ENCODE results near the gene SPATA6.

GRCh38 chr1:48498096-48498791 is 26.2 kb upstream of the SPATA6 start:
- TF ChIP-seq, protein P1, sequence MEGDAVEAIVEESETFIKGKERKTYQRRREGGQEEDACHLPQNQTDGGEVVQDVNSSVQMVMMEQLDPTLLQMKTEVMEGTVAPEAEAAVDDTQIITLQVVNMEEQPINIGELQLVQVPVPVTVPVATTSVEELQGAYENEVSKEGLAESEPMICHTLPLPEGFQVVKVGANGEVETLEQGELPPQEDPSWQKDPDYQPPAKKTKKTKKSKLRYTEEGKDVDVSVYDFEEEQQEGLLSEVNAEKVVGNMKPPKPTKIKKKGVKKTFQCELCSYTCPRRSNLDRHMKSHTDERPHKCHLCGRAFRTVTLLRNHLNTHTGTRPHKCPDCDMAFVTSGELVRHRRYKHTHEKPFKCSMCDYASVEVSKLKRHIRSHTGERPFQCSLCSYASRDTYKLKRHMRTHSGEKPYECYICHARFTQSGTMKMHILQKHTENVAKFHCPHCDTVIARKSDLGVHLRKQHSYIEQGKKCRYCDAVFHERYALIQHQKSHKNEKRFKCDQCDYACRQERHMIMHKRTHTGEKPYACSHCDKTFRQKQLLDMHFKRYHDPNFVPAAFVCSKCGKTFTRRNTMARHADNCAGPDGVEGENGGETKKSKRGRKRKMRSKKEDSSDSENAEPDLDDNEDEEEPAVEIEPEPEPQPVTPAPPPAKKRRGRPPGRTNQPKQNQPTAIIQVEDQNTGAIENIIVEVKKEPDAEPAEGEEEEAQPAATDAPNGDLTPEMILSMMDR (conservative IDR thresholded peaks at IDR 0.05; ENCODE audit: low read depth in 2 of 2) = peak; percentile 90 to 91
- TF ChIP-seq POLR2AphosphoS5 (IDR thresholded peaks at IDR 0.05; ENCODE audit: low read depth) (no peak), CREB1 (CRISPR knock-in tag; IDR thresholded peaks at IDR 0.05; ENCODE audit: low read depth) (no peak), EZH2 (IDR thresholded peaks at IDR 0.05; ENCODE audit: low read depth, unreplicated experiment) (no peak), EZH2phosphoT487 (IDR thresholded peaks at IDR 0.05; ENCODE audit: unreplicated experiment) (no peak), STAT1 (IDR thresholded peaks at IDR 0.05; ENCODE audit: unreplicated experiment) (no peak), JUNB (IDR thresholded peaks at IDR 0.05; ENCODE audit: unreplicated experiment) (no peak)
- TF ChIP-seq, protein P2, sequence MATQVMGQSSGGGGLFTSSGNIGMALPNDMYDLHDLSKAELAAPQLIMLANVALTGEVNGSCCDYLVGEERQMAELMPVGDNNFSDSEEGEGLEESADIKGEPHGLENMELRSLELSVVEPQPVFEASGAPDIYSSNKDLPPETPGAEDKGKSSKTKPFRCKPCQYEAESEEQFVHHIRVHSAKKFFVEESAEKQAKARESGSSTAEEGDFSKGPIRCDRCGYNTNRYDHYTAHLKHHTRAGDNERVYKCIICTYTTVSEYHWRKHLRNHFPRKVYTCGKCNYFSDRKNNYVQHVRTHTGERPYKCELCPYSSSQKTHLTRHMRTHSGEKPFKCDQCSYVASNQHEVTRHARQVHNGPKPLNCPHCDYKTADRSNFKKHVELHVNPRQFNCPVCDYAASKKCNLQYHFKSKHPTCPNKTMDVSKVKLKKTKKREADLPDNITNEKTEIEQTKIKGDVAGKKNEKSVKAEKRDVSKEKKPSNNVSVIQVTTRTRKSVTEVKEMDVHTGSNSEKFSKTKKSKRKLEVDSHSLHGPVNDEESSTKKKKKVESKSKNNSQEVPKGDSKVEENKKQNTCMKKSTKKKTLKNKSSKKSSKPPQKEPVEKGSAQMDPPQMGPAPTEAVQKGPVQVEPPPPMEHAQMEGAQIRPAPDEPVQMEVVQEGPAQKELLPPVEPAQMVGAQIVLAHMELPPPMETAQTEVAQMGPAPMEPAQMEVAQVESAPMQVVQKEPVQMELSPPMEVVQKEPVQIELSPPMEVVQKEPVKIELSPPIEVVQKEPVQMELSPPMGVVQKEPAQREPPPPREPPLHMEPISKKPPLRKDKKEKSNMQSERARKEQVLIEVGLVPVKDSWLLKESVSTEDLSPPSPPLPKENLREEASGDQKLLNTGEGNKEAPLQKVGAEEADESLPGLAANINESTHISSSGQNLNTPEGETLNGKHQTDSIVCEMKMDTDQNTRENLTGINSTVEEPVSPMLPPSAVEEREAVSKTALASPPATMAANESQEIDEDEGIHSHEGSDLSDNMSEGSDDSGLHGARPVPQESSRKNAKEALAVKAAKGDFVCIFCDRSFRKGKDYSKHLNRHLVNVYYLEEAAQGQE (IDR thresholded peaks at IDR 0.05; ENCODE audit: unreplicated experiment) = no peak
- TF ChIP-seq, protein P3, sequence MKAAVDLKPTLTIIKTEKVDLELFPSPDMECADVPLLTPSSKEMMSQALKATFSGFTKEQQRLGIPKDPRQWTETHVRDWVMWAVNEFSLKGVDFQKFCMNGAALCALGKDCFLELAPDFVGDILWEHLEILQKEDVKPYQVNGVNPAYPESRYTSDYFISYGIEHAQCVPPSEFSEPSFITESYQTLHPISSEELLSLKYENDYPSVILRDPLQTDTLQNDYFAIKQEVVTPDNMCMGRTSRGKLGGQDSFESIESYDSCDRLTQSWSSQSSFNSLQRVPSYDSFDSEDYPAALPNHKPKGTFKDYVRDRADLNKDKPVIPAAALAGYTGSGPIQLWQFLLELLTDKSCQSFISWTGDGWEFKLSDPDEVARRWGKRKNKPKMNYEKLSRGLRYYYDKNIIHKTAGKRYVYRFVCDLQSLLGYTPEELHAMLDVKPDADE (IDR thresholded peaks at IDR 0.05) = no peak
- TF ChIP-seq, protein P4, sequence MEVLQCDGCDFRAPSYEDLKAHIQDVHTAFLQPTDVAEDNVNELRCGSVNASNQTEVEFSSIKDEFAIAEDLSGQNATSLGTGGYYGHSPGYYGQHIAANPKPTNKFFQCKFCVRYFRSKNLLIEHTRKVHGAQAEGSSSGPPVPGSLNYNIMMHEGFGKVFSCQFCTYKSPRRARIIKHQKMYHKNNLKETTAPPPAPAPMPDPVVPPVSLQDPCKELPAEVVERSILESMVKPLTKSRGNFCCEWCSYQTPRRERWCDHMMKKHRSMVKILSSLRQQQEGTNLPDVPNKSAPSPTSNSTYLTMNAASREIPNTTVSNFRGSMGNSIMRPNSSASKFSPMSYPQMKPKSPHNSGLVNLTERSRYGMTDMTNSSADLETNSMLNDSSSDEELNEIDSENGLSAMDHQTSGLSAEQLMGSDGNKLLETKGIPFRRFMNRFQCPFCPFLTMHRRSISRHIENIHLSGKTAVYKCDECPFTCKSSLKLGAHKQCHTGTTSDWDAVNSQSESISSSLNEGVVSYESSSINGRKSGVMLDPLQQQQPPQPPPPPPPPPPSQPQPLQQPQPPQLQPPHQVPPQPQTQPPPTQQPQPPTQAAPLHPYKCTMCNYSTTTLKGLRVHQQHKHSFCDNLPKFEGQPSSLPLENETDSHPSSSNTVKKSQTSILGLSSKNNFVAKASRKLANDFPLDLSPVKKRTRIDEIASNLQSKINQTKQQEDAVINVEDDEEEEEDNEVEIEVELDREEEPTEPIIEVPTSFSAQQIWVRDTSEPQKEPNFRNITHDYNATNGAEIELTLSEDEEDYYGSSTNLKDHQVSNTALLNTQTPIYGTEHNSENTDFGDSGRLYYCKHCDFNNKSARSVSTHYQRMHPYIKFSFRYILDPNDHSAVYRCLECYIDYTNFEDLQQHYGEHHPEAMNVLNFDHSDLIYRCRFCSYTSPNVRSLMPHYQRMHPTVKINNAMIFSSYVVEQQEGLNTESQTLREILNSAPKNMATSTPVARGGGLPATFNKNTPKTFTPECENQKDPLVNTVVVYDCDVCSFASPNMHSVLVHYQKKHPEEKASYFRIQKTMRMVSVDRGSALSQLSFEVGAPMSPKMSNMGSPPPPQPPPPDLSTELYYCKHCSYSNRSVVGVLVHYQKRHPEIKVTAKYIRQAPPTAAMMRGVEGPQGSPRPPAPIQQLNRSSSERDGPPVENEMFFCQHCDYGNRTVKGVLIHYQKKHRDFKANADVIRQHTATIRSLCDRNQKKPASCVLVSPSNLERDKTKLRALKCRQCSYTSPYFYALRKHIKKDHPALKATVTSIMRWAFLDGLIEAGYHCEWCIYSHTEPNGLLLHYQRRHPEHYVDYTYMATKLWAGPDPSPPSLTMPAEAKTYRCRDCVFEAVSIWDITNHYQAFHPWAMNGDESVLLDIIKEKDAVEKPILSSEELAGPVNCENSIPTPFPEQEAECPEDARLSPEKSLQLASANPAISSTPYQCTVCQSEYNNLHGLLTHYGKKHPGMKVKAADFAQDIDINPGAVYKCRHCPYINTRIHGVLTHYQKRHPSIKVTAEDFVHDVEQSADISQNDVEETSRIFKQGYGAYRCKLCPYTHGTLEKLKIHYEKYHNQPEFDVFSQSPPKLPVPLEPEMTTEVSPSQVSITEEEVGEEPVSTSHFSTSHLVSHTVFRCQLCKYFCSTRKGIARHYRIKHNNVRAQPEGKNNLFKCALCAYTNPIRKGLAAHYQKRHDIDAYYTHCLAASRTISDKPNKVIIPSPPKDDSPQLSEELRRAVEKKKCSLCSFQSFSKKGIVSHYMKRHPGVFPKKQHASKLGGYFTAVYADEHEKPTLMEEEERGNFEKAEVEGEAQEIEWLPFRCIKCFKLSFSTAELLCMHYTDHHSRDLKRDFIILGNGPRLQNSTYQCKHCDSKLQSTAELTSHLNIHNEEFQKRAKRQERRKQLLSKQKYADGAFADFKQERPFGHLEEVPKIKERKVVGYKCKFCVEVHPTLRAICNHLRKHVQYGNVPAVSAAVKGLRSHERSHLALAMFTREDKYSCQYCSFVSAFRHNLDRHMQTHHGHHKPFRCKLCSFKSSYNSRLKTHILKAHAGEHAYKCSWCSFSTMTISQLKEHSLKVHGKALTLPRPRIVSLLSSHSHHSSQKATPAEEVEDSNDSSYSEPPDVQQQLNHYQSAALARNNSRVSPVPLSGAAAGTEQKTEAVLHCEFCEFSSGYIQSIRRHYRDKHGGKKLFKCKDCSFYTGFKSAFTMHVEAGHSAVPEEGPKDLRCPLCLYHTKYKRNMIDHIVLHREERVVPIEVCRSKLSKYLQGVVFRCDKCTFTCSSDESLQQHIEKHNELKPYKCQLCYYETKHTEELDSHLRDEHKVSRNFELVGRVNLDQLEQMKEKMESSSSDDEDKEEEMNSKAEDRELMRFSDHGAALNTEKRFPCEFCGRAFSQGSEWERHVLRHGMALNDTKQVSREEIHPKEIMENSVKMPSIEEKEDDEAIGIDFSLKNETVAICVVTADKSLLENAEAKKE (CRISPR knock-in tag; IDR thresholded peaks at IDR 0.05) = no peak
